ENCODE results near the gene MAD1L1. TPM values are rescaled to one million over a fixed set of nuclear protein-coding genes. Genes with fewer than 3 reads are reported as not detected.

MAD1L1 gene
- total and polyA plus RNA-seq, 2 donors (not counting 1 experiment from before 2014, with no cell fraction given) = 9.8 to 29.4 TPM

- DNase-seq (ENCODE audit: low read depth in 2 of 2) = no peak
- TF ChIP-seq CTCF (conservative IDR thresholded peaks at IDR 0.05 in 1 of 2, IDR thresholded peaks at IDR 0.05 in 1 of 2; ENCODE audit: low read depth in 1 of 2, low read length in 2 of 2) = no peak
- TF ChIP-seq EZH2 (IDR thresholded peaks at IDR 0.05; ENCODE audit: low read length, missing control alignments) = no peak
- Histone ChIP-seq H3K4me2 (ENCODE audit: extremely low read depth, insufficient read depth, low read length) (no peak overlapping the region), H3K4me3 (replicated peaks in 1 of 4; ENCODE audit: control extremely low read depth in 1 of 4, insufficient read depth in 1 of 4, low read depth in 3 of 4, low read length in 4 of 4) (no peak overlapping the region), H4K20me1 (ENCODE audit: control insufficient read depth, extremely low read depth, insufficient read depth, low read length) (no peaks in the 10 kb centered on the region), H2AFZ (ENCODE audit: low read length) (no peak overlapping the region), H3K36me3 (ENCODE audit: control insufficient read depth, insufficient read depth, low read length) (no peaks in the 10 kb centered on the region), H3K27me3 (ENCODE audit: control insufficient read depth, insufficient read depth, low read length) (no peaks in the 10 kb centered on the region), H3K79me2 (ENCODE audit: control insufficient read depth, insufficient read depth, low read length) (no peaks in the 10 kb centered on the region), H3K4me1 (ENCODE audit: control insufficient read depth, extremely low read depth, insufficient read depth, low read length) (peaks cover 11% of the 10 kb centered on the region), H3K27ac (ENCODE audit: insufficient read depth, low read length) (no peak overlapping the region), H3K9ac (ENCODE audit: insufficient read depth, low read length) (no peak overlapping the region), H3K9me3 (ENCODE audit: control insufficient read depth, insufficient read depth, low read depth, low read length) (no peaks in the 10 kb centered on the region)
Measured at GRCh38 chr7:2159176-2159520, 73.6 kb downstream of the MAD1L1 start.

GRCh38 chr7:2158331-2159175 lies 74.2 kb downstream of the MAD1L1 start:
- peak overlapping the region; percentile 25 for H3K4me2 ChIP-seq (ENCODE audit: extremely low read depth, insufficient read depth, low read length)
- H4K20me1 ChIP-seq (ENCODE audit: control insufficient read depth, extremely low read depth, insufficient read depth, low read length) = no peaks in the 10 kb centered on the region
- H3K36me3 ChIP-seq (ENCODE audit: control insufficient read depth, insufficient read depth, low read length) = no peaks in the 10 kb centered on the region
- H3K4me1 ChIP-seq (ENCODE audit: control insufficient read depth, extremely low read depth, insufficient read depth, low read length) = peaks cover 11% of the 10 kb centered on the region
- no peak for TF ChIP-seq CTCF (conservative IDR thresholded peaks at IDR 0.05 in 1 of 2, IDR thresholded peaks at IDR 0.05 in 1 of 2; ENCODE audit: low read depth in 1 of 2, low read length in 2 of 2)
- no peak for TF ChIP-seq EZH2 (IDR thresholded peaks at IDR 0.05; ENCODE audit: low read length, missing control alignments)
- no peak for DNase-seq (ENCODE audit: low read depth in 2 of 2)
- peak overlapping the region; percentile 53 for H3K27ac ChIP-seq (ENCODE audit: insufficient read depth, low read length)
- no peaks in the 10 kb centered on the region for H3K9me3 ChIP-seq (ENCODE audit: control insufficient read depth, insufficient read depth, low read depth, low read length)
- H3K79me2 ChIP-seq (ENCODE audit: control insufficient read depth, insufficient read depth, low read length) = no peaks in the 10 kb centered on the region
- no peaks in the 10 kb centered on the region for H3K27me3 ChIP-seq (ENCODE audit: control insufficient read depth, insufficient read depth, low read length)
- H3K4me3 ChIP-seq (replicated peaks in 1 of 4; ENCODE audit: control extremely low read depth in 1 of 4, insufficient read depth in 1 of 4, low read depth in 3 of 4, low read length in 4 of 4) = no peak overlapping the region
- H3K9ac ChIP-seq (ENCODE audit: insufficient read depth, low read length) = no peak overlapping the region
- H2AFZ ChIP-seq (ENCODE audit: low read length) = no peak overlapping the region

GRCh38 chr7:2157473-2158279 lies 75.1 kb downstream of the MAD1L1 start:
- Histone ChIP-seq H3K4me3 (replicated peaks in 1 of 4; ENCODE audit: control extremely low read depth in 1 of 4, insufficient read depth in 1 of 4, low read depth in 3 of 4, low read length in 4 of 4) (no peak overlapping the region), H3K27me3 (ENCODE audit: control insufficient read depth, insufficient read depth, low read length) (no peaks in the 10 kb centered on the region), H3K27ac (ENCODE audit: insufficient read depth, low read length) (peak overlapping the region; percentile 53), H3K9me3 (ENCODE audit: control insufficient read depth, insufficient read depth, low read depth, low read length) (no peaks in the 10 kb centered on the region), H2AFZ (ENCODE audit: low read length) (no peak overlapping the region), H3K79me2 (ENCODE audit: control insufficient read depth, insufficient read depth, low read length) (no peaks in the 10 kb centered on the region), H3K36me3 (ENCODE audit: control insufficient read depth, insufficient read depth, low read length) (no peaks in the 10 kb centered on the region), H3K9ac (ENCODE audit: insufficient read depth, low read length) (peak overlapping the region; percentile 14), H4K20me1 (ENCODE audit: control insufficient read depth, extremely low read depth, insufficient read depth, low read length) (no peaks in the 10 kb centered on the region), H3K4me1 (ENCODE audit: control insufficient read depth, extremely low read depth, insufficient read depth, low read length) (peaks cover 11% of the 10 kb centered on the region), H3K4me2 (ENCODE audit: extremely low read depth, insufficient read depth, low read length) (peak overlapping the region; percentile 59)
- peak; percentile 98 for DNase-seq (ENCODE audit: low read depth in 2 of 2)
- no peak for TF ChIP-seq EZH2 (IDR thresholded peaks at IDR 0.05; ENCODE audit: low read length, missing control alignments)

Data from fibroblast of lung (primary cell).